GM23338 (cell line): ENCODE results near the gene FAM168A. TPM values are rescaled to one million over a fixed set of nuclear protein-coding genes. Genes with fewer than 3 reads are reported as not detected.

ENCODE experiments used
- ATAC-seq: fragments of 200-7000 bp; cut with Tn5 transposase; 3 replicates; pipeline ENCODE4 v1.9.1; 2020
- DNase-seq: peaks from one replicate; pipeline ENCODE4 v3.0.0-alpha.2; 2015; ENCODE audit warnings: low spot score
- H2AFZ ChIP-seq: fragments of 200-600 bp; sonication (generic); 2 replicates; pipeline ENCODE4 v1.8.0; 2016; ENCODE audit warnings: antibody characterized with exemption, mild to moderate bottlenecking, moderate library complexity
- H3F3A ChIP-seq: fragments of 200-600 bp; sonication (generic); replicated peaks from 2 replicates; pipeline ENCODE4 v1.8.0; 2017; ENCODE audit warnings: antibody characterized with exemption, mixed run types, low read depth
- H3K27ac ChIP-seq: fragments of 200-600 bp; sonication (generic); 2 replicates; pipeline ENCODE4 v1.6.1; 2016; ENCODE audit warnings: low read depth
- H3K27me3 ChIP-seq: fragments of 200-600 bp; sonication (generic); 2 replicates; pipeline ENCODE4 v1.8.0; 2016; ENCODE audit warnings: mild to moderate bottlenecking, mixed run types, moderate library complexity; ENCODE audit not compliant: insufficient read depth
- H3K36me3 ChIP-seq: fragments of 200-600 bp; sonication (generic); 2 replicates; pipeline ENCODE4 v1.8.0; 2016; ENCODE audit warnings: mild to moderate bottlenecking; ENCODE audit not compliant: insufficient read depth
- H3K4me1 ChIP-seq: fragments of 200-600 bp; sonication (generic); 2 replicates; pipeline ENCODE4 v1.8.0; 2016; ENCODE audit warnings: mild to moderate bottlenecking, moderate library complexity; ENCODE audit not compliant: insufficient read depth
- H3K4me2 ChIP-seq: fragments of 200-600 bp; sonication (generic); 2 replicates; pipeline ENCODE4 v1.7.1; 2017; ENCODE audit warnings: mixed run types
- H3K4me3 ChIP-seq: fragments of 200-600 bp; sonication (generic); 2 replicates; pipeline ENCODE4 v1.6.1; 2016; ENCODE audit warnings: mixed run types
- H3K79me2 ChIP-seq: fragments of 200-600 bp; sonication (generic); replicated peaks from 2 replicates; pipeline ENCODE4 v1.8.0; 2017; ENCODE audit warnings: mild to moderate bottlenecking; ENCODE audit not compliant: insufficient read depth
- H3K9me2 ChIP-seq: fragments of 200-600 bp; sonication (generic); 2 replicates; pipeline ENCODE4 v1.8.0; 2017; ENCODE audit not compliant: insufficient read depth
- H4K20me1 ChIP-seq: fragments of 200-600 bp; sonication (generic); replicated peaks from 2 replicates; pipeline ENCODE4 v1.8.0; 2017; ENCODE audit warnings: mild to moderate bottlenecking; ENCODE audit not compliant: insufficient read depth
- H3K27ac Mint-ChIP-seq: 2 replicates; pipeline ENCODE4 v1.8.0; 2020; ENCODE audit warnings: inconsistent platforms, mild to moderate bottlenecking, moderate library complexity, mixed read lengths
- H3K27me3 Mint-ChIP-seq: 3 replicates; pipeline ENCODE4 v1.8.0; 2022; ENCODE audit warnings: low read depth, mild to moderate bottlenecking, moderate library complexity, mixed read lengths, inconsistent platforms; ENCODE audit not compliant: insufficient read depth, poor library complexity
- H3K36me3 Mint-ChIP-seq: 3 replicates; pipeline ENCODE4 v1.8.0; 2021; ENCODE audit warnings: low read depth, mild to moderate bottlenecking, inconsistent platforms, moderate library complexity, mixed read lengths
- H3K4me1 Mint-ChIP-seq: 3 replicates; pipeline ENCODE4 v1.8.0; 2020; ENCODE audit warnings: mild to moderate bottlenecking, inconsistent platforms, mixed read lengths
- H3K4me3 Mint-ChIP-seq: 3 replicates; pipeline ENCODE4 v1.8.0; 2021; ENCODE audit warnings: moderate library complexity, mild to moderate bottlenecking, inconsistent platforms, mixed read lengths
- H3K9me3 Mint-ChIP-seq: 3 replicates; pipeline ENCODE4 v1.8.0; 2020; ENCODE audit warnings: moderate library complexity, mild to moderate bottlenecking, inconsistent platforms, mixed read lengths
- CREB1 ChIP-seq: fragments of 250-450 bp; sonication (Bioruptor Pico); IDR thresholded peaks from 2 replicates; pipeline ENCODE4 v1.5.0; 2020; ENCODE audit warnings: low read depth, mild to moderate bottlenecking, moderate library complexity
- EZH2 ChIP-seq: fragments of 200-600 bp; sonication (generic); IDR thresholded peaks from one replicate; pipeline ENCODE4 v1.8.0; 2017; ENCODE audit warnings: antibody characterized with exemption, mild to moderate bottlenecking, low read depth; ENCODE audit not compliant: unreplicated experiment
- EZH2phosphoT487 ChIP-seq: fragments of 200-600 bp; sonication (generic); IDR thresholded peaks from one replicate; pipeline ENCODE4 v1.8.1; 2018; ENCODE audit warnings: antibody characterized with exemption; ENCODE audit not compliant: unreplicated experiment
- JUNB ChIP-seq: IDR thresholded peaks from one replicate; pipeline ENCODE4 v1.6.1; 2016; ENCODE audit warnings: antibody characterized with exemption; ENCODE audit not compliant: unreplicated experiment
- NANOG ChIP-seq: IDR thresholded peaks from 2 replicates; pipeline ENCODE4 v1.6.1; 2016; ENCODE audit warnings: antibody characterized with exemption, borderline replicate concordance
- POLR2AphosphoS5 ChIP-seq: IDR thresholded peaks from 2 replicates; pipeline ENCODE4 v1.6.1; 2016; ENCODE audit warnings: antibody characterized with exemption, low read depth
- STAT1 ChIP-seq: IDR thresholded peaks from one replicate; pipeline ENCODE4 v1.6.1; 2016; ENCODE audit warnings: antibody characterized with exemption; ENCODE audit not compliant: unreplicated experiment
- ZNF114 ChIP-seq: fragments of 250-450 bp; sonication (Bioruptor Pico); IDR thresholded peaks from 2 replicates; pipeline ENCODE4 v1.5.0; 2020; ENCODE audit warnings: mild to moderate bottlenecking, moderate library complexity
- ZNF331 ChIP-seq: fragments of 250-450 bp; sonication (Bioruptor Pico); IDR thresholded peaks from 2 replicates; pipeline ENCODE4 v1.5.0; 2020; ENCODE audit warnings: low read depth, mild to moderate bottlenecking, moderate library complexity
- polyA plus RNA-seq: library from polyadenylated mRNA; unstranded; fragments of >200 nt; fragmentation: Nextera tagmentation; extraction: Ambion mirVana; gene quantifications from 2 replicates; pipeline ENCODE4 v1.2.1, GENCODE V29; 2016
- total RNA-seq: library from RNA; depleted of rRNA; stranded (reverse); fragments of >200 nt; shearing (Covaris generic); gene quantifications from 2 replicates; pipeline ENCODE4 v1.2.3, GENCODE V29; 2014
- TF ChIP-seq, protein P1 (sequence below), 2 experiments: fragments of 200-600 bp in 1 of 2; sonication (generic) in 1 of 2; conservative IDR thresholded peaks; 2 replicates each; pipeline versions ENCODE4 v1.5.1 to v1.6.1; 2016 to 2017; ENCODE audit warnings: antibody characterized with exemption in 2 of 2, low read depth in 2 of 2, mild to moderate bottlenecking in 2 of 2, moderate library complexity in 1 of 2
- TF ChIP-seq, protein P2 (sequence below): IDR thresholded peaks from 2 replicates; pipeline ENCODE4 v1.6.1; 2016; ENCODE audit warnings: antibody characterized with exemption
- TF ChIP-seq, protein P3 (sequence below): fragments of 250-450 bp; sonication (Bioruptor Pico); IDR thresholded peaks from 2 replicates; pipeline ENCODE4 v1.5.0; 2020; ENCODE audit warnings: mild to moderate bottlenecking, moderate library complexity
- TF ChIP-seq, protein P4 (sequence below): IDR thresholded peaks from one replicate; pipeline ENCODE4 v1.6.1; 2018; ENCODE audit warnings: antibody characterized with exemption; ENCODE audit not compliant: unreplicated experiment

Gene FAM168A
- total and polyA plus RNA-seq, 2 experiments from 2014 or later, result 8.0 to 20.3 TPM

DNA sequence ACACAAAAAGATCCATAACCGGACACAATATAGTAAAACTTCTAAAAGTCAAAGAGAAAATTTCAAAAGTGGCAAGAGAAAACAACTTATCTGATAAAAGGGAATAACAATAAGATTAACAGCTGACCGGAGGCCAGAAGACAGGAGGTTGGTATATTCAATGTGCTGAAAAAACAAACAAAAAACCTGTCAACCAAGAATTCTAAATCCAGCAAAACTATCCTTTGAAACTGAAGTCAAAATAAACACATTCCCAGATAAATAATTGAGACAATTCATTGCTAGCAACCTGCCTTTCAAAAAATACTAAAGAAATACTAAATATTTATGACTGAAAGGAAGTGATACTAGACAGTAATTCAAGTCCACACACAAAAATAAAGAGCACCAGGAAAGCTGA, 120.4 kb downstream of the FAM168A start:
- Histone ChIP-seq H3K36me3 (no peaks in the 10 kb centered on the region), H3F3A (no peaks in the 10 kb centered on the region), H3K27ac (no peak overlapping the region), H3K27me3 (no peaks in the 10 kb centered on the region), H3K4me1 (peaks cover 17% of the 10 kb centered on the region; the same call in 1 of the 2 replicates), H2AFZ (no peak overlapping the region), H3K9me2 (no peaks in the 10 kb centered on the region), H3K79me2 (peaks cover 28% of the 10 kb centered on the region), H3K4me3 (no peak overlapping the region), H4K20me1 (no peaks in the 10 kb centered on the region; the same call in 1 of the 2 replicates), H3K4me2 (no peak overlapping the region)
- H3K27me3 Mint-ChIP-seq, result no peaks in the 10 kb centered on the region
- H3K4me1 Mint-ChIP-seq, result peaks cover 14% of the 10 kb centered on the region
- DNase-seq (no peak), ATAC-seq (no peak)
- peaks cover 7% of the 10 kb centered on the region for H3K36me3 Mint-ChIP-seq
- H3K9me3 Mint-ChIP-seq, result peaks cover 9% of the 10 kb centered on the region; the same call in 2 of the 3 replicates
- no peak overlapping the region for H3K4me3 Mint-ChIP-seq
- H3K27ac Mint-ChIP-seq, result no peak overlapping the region
- TF ChIP-seq, protein P1, sequence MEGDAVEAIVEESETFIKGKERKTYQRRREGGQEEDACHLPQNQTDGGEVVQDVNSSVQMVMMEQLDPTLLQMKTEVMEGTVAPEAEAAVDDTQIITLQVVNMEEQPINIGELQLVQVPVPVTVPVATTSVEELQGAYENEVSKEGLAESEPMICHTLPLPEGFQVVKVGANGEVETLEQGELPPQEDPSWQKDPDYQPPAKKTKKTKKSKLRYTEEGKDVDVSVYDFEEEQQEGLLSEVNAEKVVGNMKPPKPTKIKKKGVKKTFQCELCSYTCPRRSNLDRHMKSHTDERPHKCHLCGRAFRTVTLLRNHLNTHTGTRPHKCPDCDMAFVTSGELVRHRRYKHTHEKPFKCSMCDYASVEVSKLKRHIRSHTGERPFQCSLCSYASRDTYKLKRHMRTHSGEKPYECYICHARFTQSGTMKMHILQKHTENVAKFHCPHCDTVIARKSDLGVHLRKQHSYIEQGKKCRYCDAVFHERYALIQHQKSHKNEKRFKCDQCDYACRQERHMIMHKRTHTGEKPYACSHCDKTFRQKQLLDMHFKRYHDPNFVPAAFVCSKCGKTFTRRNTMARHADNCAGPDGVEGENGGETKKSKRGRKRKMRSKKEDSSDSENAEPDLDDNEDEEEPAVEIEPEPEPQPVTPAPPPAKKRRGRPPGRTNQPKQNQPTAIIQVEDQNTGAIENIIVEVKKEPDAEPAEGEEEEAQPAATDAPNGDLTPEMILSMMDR (conservative IDR thresholded peaks at IDR 0.05; ENCODE audit: low read depth in 2 of 2), result no peak
- TF ChIP-seq, protein P2, sequence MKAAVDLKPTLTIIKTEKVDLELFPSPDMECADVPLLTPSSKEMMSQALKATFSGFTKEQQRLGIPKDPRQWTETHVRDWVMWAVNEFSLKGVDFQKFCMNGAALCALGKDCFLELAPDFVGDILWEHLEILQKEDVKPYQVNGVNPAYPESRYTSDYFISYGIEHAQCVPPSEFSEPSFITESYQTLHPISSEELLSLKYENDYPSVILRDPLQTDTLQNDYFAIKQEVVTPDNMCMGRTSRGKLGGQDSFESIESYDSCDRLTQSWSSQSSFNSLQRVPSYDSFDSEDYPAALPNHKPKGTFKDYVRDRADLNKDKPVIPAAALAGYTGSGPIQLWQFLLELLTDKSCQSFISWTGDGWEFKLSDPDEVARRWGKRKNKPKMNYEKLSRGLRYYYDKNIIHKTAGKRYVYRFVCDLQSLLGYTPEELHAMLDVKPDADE, result no peak
- no peak for TF ChIP-seq EZH2phosphoT487
- TF ChIP-seq ZNF331 (CRISPR knock-in tag), result no peak
- TF ChIP-seq NANOG, result no peak
- TF ChIP-seq STAT1, result no peak
- TF ChIP-seq POLR2AphosphoS5, result no peak
- TF ChIP-seq EZH2, result no peak
- TF ChIP-seq JUNB, result no peak
- TF ChIP-seq, protein P3, sequence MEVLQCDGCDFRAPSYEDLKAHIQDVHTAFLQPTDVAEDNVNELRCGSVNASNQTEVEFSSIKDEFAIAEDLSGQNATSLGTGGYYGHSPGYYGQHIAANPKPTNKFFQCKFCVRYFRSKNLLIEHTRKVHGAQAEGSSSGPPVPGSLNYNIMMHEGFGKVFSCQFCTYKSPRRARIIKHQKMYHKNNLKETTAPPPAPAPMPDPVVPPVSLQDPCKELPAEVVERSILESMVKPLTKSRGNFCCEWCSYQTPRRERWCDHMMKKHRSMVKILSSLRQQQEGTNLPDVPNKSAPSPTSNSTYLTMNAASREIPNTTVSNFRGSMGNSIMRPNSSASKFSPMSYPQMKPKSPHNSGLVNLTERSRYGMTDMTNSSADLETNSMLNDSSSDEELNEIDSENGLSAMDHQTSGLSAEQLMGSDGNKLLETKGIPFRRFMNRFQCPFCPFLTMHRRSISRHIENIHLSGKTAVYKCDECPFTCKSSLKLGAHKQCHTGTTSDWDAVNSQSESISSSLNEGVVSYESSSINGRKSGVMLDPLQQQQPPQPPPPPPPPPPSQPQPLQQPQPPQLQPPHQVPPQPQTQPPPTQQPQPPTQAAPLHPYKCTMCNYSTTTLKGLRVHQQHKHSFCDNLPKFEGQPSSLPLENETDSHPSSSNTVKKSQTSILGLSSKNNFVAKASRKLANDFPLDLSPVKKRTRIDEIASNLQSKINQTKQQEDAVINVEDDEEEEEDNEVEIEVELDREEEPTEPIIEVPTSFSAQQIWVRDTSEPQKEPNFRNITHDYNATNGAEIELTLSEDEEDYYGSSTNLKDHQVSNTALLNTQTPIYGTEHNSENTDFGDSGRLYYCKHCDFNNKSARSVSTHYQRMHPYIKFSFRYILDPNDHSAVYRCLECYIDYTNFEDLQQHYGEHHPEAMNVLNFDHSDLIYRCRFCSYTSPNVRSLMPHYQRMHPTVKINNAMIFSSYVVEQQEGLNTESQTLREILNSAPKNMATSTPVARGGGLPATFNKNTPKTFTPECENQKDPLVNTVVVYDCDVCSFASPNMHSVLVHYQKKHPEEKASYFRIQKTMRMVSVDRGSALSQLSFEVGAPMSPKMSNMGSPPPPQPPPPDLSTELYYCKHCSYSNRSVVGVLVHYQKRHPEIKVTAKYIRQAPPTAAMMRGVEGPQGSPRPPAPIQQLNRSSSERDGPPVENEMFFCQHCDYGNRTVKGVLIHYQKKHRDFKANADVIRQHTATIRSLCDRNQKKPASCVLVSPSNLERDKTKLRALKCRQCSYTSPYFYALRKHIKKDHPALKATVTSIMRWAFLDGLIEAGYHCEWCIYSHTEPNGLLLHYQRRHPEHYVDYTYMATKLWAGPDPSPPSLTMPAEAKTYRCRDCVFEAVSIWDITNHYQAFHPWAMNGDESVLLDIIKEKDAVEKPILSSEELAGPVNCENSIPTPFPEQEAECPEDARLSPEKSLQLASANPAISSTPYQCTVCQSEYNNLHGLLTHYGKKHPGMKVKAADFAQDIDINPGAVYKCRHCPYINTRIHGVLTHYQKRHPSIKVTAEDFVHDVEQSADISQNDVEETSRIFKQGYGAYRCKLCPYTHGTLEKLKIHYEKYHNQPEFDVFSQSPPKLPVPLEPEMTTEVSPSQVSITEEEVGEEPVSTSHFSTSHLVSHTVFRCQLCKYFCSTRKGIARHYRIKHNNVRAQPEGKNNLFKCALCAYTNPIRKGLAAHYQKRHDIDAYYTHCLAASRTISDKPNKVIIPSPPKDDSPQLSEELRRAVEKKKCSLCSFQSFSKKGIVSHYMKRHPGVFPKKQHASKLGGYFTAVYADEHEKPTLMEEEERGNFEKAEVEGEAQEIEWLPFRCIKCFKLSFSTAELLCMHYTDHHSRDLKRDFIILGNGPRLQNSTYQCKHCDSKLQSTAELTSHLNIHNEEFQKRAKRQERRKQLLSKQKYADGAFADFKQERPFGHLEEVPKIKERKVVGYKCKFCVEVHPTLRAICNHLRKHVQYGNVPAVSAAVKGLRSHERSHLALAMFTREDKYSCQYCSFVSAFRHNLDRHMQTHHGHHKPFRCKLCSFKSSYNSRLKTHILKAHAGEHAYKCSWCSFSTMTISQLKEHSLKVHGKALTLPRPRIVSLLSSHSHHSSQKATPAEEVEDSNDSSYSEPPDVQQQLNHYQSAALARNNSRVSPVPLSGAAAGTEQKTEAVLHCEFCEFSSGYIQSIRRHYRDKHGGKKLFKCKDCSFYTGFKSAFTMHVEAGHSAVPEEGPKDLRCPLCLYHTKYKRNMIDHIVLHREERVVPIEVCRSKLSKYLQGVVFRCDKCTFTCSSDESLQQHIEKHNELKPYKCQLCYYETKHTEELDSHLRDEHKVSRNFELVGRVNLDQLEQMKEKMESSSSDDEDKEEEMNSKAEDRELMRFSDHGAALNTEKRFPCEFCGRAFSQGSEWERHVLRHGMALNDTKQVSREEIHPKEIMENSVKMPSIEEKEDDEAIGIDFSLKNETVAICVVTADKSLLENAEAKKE (CRISPR knock-in tag), result no peak
- TF ChIP-seq ZNF114 (CRISPR knock-in tag), result no peak
- TF ChIP-seq CREB1 (CRISPR knock-in tag), result no peak
- TF ChIP-seq, protein P4, sequence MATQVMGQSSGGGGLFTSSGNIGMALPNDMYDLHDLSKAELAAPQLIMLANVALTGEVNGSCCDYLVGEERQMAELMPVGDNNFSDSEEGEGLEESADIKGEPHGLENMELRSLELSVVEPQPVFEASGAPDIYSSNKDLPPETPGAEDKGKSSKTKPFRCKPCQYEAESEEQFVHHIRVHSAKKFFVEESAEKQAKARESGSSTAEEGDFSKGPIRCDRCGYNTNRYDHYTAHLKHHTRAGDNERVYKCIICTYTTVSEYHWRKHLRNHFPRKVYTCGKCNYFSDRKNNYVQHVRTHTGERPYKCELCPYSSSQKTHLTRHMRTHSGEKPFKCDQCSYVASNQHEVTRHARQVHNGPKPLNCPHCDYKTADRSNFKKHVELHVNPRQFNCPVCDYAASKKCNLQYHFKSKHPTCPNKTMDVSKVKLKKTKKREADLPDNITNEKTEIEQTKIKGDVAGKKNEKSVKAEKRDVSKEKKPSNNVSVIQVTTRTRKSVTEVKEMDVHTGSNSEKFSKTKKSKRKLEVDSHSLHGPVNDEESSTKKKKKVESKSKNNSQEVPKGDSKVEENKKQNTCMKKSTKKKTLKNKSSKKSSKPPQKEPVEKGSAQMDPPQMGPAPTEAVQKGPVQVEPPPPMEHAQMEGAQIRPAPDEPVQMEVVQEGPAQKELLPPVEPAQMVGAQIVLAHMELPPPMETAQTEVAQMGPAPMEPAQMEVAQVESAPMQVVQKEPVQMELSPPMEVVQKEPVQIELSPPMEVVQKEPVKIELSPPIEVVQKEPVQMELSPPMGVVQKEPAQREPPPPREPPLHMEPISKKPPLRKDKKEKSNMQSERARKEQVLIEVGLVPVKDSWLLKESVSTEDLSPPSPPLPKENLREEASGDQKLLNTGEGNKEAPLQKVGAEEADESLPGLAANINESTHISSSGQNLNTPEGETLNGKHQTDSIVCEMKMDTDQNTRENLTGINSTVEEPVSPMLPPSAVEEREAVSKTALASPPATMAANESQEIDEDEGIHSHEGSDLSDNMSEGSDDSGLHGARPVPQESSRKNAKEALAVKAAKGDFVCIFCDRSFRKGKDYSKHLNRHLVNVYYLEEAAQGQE, result no peak
